NCI-H2196 (cell line): Measurements from ENCODE around the gene DMRTC2.

ENCODE experiments used
- DNase-seq: peaks from one replicate; lab custom pipeline; 2025; ENCODE audit not compliant: unreplicated experiment; lab: John Stamatoyannopoulos, UW

DMRTC2 gene

DNA sequence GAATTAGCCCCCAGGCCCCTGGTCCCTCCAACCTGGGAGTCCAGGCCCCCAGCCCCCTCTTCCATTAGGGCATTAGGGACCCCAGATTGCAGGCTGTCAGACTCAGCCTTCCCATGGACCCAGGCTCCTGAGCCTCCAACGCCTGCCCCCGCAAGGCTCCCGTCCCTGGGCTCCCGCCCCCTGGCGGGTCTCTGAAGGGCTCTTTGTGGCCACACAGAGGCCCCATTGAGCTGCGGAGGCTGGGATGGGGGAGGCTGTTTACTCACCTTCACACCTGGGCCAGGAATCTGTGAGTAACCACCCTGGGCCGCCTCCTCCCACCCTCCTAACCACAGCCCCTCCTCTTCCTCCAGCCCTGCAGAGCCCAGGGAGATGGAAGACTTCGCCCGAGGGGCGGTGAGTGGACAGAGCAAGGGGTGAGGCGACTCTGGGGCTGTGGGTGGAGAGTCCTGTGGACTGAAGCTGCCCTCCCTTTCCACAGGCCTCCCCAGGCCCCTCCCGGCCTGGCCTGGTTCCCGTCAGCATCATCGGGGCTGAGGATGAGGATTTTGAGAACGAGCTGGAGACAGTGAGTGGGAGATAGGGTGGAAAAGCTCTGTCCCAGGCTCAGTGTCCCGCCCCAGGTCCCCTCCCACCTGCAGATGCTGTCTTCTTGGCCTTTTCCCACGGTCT lies 43.0 kb downstream of the DMRTC2 start:
- DNase-seq, result peak; percentile 84

DNA sequence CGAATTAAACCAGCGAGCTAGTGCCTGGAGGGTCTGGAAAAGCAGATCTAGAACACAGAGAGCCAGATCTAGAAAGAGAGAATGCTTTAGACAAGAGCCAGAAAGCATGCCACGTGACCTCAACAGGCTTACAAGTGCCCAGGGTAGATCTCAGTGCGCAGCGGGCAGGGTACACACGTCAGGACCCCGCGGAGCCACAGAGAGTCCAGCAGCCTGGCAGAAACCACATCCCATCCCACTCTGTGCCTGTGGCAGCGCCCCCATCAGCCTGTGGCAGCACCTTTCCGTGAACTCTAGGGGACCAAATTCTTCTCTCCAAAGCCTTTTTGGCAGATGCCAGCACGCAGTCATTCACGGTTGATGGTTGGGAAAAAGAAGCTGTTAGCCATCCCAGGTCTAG lies 44.1 kb downstream of the DMRTC2 start:
- DNase-seq, result no peak

DNA sequence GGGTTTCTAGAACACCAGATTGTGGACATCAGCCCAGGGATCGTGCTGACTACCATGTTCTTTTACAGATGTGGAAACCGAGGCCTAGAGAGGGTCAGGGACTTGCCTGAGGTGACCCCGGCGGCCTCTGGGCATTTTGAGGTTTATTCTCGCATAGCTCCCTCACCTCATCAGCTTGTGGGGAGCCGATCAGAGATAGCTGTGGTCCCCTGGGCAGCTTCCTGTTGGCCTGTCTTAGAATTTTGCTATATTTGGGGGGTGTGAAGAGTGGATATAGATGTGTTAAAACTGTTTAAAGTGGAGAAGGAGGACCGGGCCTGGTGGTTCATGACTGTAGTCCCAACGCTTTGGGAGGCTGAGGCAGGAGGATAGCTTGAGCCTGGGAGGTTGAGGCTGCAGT lies 45.1 kb downstream of the DMRTC2 start:
- DNase-seq, result no peak

DNA sequence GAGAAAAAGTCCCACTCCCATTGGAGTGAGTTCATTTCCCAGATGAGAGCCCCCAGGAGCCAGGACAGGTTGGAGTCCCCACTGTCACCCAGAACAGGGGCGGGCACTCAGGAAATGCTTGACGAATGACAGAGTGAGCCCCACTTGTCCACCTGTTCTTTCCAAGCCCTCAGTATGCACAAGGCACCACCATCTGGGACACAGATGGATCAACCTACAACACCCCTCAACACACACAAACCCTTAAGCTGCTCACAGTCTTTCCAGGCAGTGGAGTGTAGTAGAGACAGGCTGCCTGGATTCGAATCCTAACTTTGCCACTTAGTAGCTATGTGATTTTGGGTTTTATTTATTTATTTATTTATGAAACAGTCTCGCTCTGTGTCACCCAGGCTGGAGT lies 46.1 kb downstream of the DMRTC2 start:
- DNase-seq, result no peak

DNA sequence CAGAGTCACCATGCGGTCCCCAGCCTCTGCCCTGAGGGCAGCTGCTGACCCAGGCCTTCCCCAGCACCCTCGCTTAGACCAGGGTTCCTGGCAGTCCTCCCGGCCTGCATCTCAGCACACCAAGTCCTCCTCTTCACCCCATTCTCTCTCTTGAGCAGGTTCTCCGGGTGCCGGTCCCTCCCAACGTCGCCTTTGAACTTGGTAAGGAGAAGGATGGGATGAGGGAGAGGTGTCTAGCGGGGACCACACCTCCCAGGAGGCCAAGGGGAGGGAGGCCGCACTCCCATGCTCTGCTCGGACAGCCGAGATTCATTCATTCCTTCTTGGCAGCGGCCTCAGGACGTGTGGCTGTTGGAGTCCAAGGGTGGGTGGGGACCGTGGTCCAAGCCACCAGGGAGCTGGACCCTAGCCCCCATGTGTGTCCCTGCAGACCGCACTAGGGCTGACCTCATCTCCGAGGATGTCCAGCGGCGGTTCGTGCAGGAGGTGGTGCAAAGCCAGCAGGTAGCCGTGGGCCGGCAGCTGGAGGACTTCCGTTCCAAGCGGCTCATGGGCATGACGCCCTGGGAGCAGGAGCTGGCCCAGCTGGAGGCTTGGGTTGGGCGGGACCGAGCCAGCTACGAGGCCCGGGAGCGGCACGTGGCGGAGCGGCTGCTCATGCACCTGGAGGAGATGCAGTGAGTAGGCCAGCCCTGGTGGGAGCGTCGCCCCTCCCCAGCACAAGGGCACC lies 47.5 kb downstream of the DMRTC2 start:
- DNase-seq, result no peak

DNA sequence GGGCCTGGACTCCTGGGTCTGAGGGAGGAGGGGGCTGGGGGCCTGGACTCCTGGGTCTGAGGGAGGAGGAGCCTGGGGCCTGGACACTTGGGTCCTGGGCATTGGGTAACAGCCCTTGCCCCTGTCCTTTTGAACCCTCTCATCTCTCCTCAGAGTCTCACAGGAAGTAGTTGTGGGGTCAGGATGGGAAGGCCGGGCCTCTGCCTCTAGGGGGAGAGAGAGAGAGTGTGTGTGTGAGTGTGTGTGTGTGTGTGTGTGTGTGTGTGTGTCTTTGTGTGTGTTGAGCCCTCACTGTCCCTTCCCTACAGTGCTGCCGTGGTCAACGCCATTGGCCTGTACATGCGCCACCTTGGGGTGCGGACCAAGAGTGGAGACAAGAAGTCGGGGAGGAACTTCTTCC lies 49.1 kb downstream of the DMRTC2 start:
- no peak for DNase-seq

DNA sequence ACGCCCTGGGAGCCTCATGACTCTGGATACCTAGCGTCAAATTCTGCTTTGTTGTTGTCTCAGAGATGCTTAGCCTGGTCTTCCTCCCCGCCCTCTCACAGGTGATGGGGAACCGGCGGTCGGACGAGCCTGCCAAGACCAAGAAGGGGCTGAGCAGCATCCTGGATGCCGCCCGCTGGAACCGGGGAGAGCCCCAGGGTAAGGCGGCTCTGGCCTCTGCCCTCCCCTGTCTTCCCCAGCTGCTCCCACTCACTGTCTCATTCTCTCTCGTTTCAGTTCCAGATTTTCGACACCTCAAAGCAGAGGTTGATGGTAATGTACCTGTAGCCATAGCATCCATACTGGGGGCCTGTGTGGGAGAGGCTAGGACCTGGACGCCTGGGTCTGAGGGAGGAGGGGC lies 49.5 kb downstream of the DMRTC2 start:
- no peak for DNase-seq

DNA sequence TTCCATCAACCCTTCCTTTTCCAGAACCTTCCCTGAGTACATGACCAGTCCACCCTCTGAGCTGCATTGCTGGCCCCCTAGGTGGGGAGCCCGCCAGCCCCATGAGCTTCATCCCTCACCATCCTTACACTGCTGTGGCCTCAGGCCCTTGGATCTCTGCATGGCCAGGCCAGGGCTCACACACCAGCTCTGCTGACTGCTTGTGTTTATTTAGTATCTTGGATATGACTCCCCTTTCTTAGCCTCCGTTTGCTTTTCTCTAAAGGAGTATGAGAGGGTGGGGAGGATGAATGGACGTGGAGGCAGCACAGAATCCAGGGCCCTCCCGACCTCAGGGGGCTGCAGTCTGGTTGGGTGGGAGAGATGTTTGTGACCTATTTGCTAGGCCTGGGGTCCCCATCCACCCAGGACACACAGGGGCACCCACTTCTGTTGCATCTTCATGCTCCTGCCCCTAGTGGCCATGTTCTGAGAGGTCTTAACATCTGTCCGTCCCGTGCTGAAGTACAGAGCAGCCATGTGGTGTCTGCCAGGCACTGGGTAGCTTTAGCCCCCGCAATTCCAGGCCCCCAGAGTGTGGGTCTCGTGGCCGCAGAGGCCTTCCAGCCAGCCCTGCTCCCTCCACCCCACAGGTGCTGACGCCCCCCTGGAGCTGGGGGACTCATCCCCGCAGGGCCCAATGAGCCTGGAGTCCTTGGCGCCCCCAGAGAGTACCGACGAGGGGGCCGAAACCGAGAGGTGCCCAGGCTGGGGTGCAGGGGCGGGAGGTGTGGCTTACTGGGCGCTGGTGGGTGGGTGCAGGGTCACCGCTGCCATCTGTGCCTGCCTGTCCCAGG lies 51.1 kb downstream of the DMRTC2 start:
- no peak for DNase-seq

DNA sequence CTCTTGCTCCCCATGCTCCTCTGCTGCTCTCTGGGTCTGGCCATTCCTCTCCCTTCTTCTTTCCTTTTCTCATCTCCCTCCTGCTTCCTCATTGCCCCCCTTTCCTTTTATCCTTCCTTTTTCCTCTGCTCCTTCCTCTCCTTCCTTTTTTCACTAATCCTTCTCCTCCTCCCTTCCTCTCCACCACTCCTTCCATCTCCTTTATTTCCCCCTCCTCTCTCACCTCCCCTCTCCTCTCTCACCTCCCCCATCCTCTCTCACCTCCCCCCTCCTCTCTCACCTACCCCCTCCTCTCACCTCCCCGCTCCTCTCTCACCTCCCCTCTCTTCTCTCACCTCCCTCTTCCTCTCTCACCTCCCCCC lies 51.7 kb downstream of the DMRTC2 start:
- DNase-seq, result no peak

DNA sequence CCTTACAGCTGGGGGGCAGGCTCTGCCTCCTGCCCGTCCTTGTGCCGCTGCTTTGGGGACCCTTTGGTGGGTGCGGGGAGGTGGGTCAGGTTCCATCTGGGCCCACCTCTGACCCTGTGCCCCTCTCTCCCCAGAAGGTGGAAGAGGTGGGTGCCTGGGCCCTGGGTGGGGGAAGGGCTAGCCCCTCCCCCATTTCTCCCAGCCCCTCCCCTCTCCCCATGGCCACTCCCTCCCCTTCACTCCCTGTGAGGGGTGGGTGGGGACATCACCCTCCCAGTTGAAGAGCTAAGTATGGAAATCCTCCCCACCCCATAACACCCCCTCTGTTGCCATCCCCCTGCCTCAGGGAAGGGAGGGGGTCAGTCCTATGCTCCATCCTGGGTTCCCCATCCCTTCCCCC lies 52.3 kb downstream of the DMRTC2 start:
- DNase-seq, result no peak

DNA sequence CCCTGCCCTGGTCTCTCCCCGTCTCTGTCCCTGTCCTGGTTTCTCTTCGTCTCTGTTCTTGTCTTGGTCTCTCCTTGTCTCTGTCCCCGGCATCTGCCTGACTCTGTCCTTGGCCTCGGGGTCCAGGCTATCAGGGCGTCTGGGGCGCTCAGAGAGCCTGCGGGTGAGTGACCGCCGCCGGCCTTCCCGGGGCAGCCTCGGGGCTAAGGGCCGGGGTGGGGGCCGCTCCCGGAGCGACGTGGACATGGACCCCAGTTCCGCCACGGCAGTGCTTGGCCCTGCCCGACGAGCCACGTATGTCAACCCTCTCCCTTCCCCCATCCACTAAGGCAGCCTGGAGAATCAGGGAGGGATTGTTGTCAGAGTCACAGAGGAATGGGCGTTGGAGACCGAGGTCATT lies 53.0 kb downstream of the DMRTC2 start:
- no peak for DNase-seq

DNA sequence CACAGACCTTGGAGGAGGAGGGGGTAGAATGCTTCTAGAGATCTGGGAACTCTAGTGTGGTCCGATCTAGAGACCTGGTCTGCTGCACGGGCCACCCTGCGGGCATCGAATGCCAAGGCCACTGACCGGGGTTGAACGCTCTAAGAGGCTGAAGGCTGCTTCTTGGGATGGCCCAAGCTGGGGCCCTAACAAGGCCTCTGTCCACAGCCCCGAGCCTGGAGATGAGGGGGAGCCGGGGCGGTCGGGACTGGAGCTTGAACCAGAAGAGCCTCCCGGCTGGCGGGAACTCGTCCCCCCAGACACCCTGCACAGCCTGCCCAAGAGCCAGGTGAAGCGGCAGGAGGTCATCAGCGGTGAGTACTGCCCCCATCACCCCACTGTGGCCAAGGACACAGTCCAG lies 53.4 kb downstream of the DMRTC2 start:
- DNase-seq, result no peak
